Measurements from ENCODE around the gene SPRED1.
A peak's percentile ranks its signal among the peaks of the same experiment; 100 is the strongest.

- TF ChIP-seq POLR2A (IDR thresholded peaks at IDR 0.05) (no peak), CTCF (IDR thresholded peaks at IDR 0.05) (peak; percentile 66 to 88 (median 77))
Measured at GRCh38 chr15:38389924-38390542, 137.4 kb downstream of the SPRED1 start.

All from heart left ventricle (tissue), 13 donors.